Stimulated activated CD8-positive, alpha-beta memory T cell treated with anti-CD3 and anti-CD28 coated beads, Interleukin-4, amount 100 ng/mL, for 4 hours (primary cell): Measurements from ENCODE around the gene MIB1.

Experiments
- DNase-seq, 2 donors: peaks; one replicate each; pipeline ENCODE4 v3.0.0-alpha.2; 2020; ENCODE audit warnings: low read depth in 2 of 2, low spot score in 1 of 2

Gene MIB1

DNA sequence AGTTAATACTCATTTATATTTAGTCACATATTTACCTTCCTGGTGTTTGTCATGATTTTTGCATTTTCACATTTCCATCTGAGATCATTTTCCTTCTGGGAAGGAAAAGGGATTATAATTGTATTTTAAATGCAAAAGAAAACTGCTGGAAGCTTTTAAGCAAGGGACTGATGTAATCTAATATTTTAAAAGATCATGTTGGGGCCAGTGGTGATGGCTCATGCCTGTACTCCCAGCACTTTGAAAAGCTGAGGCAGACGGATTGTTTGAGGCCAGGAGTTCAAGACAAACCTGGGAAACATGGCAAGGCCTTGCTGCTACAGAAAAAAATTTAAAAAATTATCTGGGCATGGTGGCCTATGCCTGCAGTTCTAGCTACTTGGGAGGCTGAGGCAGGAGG is 149.0 kb downstream of the MIB1 start:
- no peak for DNase-seq

DNA sequence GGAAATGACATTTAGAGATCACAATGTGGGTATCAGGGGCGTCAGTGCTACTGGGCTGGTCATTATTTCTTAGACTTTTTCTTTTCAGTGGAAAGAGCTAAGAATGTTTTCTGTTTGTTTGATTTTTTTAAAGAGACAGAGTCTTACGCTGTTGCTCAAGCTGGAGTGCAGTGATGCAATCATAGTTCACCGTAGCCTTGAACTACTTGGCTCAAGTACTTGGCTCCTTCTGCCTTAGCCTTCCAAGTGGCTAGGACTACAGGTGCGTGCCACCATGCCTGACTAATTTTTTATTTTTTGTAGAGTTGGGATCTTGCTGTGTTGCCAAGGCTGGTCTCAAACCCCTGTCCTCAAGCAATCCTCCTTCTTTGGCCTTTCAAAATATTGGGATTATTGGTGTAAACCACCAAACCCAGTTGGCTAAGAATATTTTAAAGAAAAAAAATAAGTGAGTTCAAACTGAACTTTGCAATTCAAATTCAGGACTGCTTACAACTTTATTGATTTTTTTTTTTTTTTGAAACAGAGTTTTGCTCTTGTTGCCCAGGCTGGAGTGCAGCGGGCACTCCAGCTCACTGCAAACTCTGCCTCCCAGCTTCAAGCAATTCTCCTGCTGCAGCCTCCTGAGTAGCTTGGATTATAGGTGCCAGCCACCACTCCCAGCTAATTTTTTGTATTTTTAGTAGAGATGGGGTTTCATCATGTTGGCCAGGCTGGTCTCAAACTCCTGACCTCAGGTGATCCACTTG is 154.2 kb downstream of the MIB1 start:
- no peak for DNase-seq

DNA sequence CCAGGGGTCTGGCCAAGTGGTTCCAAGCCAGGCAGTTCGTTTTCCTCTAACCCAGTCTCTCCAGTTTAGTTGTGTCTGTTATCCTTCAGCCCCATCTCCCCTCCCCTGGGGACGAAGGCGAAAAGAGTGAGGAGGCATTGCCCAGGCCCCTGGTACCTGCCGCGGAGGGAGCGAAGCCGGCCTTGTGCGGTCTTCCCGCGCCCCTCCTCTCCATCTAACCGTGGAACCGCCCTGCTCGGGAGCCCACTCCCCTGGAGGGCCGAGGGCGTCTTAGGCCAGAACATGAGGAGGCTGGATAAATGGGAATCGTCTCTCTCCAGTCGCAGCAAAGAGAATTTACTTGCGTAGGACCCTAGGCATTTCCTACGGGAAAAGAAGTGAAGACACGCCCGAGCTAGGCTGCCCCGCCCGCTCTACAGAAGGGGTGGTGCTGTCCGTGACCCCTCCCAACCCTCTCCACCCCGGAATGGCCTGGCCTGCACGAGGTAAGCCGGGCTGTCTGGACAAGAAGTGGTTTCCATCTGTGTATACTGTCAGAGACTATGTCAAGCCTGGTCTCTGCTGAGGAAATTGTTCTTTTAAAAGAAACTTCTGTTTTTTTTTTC is 156.2 kb downstream of the MIB1 start:
- no peak for DNase-seq

- DNase-seq: no peak
Measured at GRCh38 chr18:21897811-21898210, 157.2 kb downstream of the MIB1 start.

GRCh38 chr18:21900605-21901352 is 160.2 kb downstream of the MIB1 start:
- DNase-seq: no peak

DNA sequence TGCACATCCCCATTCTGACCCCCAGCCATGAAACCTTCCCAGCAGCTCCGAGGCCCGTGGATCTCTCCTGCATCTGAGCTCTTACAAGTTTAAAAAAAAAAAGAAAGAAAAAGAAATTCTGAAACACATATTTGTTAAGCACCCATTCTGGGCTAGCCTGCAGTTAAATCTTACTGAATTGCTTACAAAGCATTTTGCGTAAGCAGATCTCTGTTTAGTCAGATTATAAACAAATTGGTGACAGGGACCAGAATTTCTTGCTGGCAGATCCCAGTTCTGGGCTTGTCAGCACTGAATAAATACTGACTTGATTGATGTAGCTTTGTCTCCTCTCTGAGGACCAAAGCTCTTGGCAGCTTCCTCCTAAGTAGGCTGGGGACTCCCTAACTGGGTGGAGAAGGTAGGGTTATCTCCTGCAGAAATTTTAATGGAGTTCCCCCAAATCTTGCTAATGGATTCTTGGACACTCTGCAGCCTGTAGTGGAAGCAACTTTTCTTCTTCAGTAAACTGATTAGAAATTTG is 160.9 kb downstream of the MIB1 start:
- DNase-seq: no peak

- DNase-seq: no peak
Measured at GRCh38 chr18:21903709-21904108, 163.1 kb downstream of the MIB1 start.

- DNase-seq: no peak
Measured at GRCh38 chr18:21904856-21905255, 164.3 kb downstream of the MIB1 start.

GRCh38 chr18:21907451-21907850 is 166.9 kb downstream of the MIB1 start:
- no peak for DNase-seq

- no peak for DNase-seq
Measured at GRCh38 chr18:21908711-21909110, 168.1 kb downstream of the MIB1 start.

GRCh38 chr18:21910906-21911305 is 170.3 kb downstream of the MIB1 start:
- DNase-seq: no peak

GRCh38 chr18:21911551-21911950 is 171.0 kb downstream of the MIB1 start:
- DNase-seq: no peak

- no peak for DNase-seq
Measured at GRCh38 chr18:21912339-21913239, 172.0 kb downstream of the MIB1 start.

GRCh38 chr18:21914739-21915319 is 174.2 kb downstream of the MIB1 start:
- DNase-seq: no peak

DNA sequence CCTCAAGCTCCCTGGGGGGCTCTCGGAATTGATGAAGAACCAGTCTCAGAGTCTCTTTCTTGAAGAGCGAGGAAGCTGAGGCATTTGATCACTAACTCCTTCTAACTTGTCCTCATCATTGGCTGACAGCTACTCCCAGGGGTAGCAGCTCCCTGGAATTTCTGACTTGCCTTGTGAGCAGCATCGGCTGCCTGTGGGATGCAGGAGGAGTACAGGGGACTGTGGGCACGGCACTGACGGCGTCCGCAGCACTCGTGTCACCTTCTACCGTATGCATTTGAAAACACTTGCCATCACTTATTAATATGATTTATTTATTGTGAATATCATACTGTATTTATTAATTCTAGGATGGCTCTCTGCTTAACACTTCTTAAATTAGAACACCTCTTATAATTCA is 175.0 kb downstream of the MIB1 start:
- DNase-seq: no peak

GRCh38 chr18:21916594-21916993 is 176.0 kb downstream of the MIB1 start:
- no peak for DNase-seq

- no peak for DNase-seq
Measured at GRCh38 chr18:21918693-21919092, 178.1 kb downstream of the MIB1 start.
